Subcutaneous abdominal adipose tissue (tissue), 5 donors: ENCODE data around the gene LSAMP.

Source experiments
- H3K27ac ChIP-seq: one replicate; pipeline ENCODE4 v1.7.0; 2013; ENCODE audit warnings: low read depth, mild to moderate bottlenecking, inconsistent platforms, low read length, moderate library complexity
- H3K27me3 ChIP-seq, 5 donors: one replicate each; pipeline ENCODE4 v1.7.0; 2013; ENCODE audit warnings: low read length in 5 of 5, inconsistent platforms in 1 of 5; ENCODE audit not compliant: control insufficient read depth in 5 of 5, insufficient read depth in 4 of 5
- H3K36me3 ChIP-seq, 5 donors: one replicate each; pipeline ENCODE4 v1.7.0; 2013; ENCODE audit warnings: low read length in 5 of 5; ENCODE audit not compliant: control insufficient read depth in 5 of 5, insufficient read depth in 5 of 5
- H3K4me1 ChIP-seq, 5 donors: one replicate each; pipeline ENCODE4 v1.7.0; 2013; ENCODE audit warnings: low read length in 5 of 5, mild to moderate bottlenecking in 3 of 5, moderate library complexity in 1 of 5; ENCODE audit not compliant: control insufficient read depth in 5 of 5, insufficient read depth in 5 of 5
- H3K4me3 ChIP-seq, 5 donors: one replicate each; pipeline ENCODE4 v1.7.0; 2013; ENCODE audit warnings: low read length in 5 of 5, low read depth in 1 of 5
- H3K9ac ChIP-seq, 5 donors: one replicate each; pipeline ENCODE4 v1.7.0; 2013; ENCODE audit warnings: low read length in 5 of 5, mild to moderate bottlenecking in 4 of 5, moderate library complexity in 3 of 5
- H3K9me3 ChIP-seq, 5 donors: one replicate each; pipeline ENCODE4 v1.7.0; 2013; ENCODE audit warnings: low read length in 5 of 5; ENCODE audit not compliant: control insufficient read depth in 5 of 5
- donor health status: healthy.
- donor health status: healthy.
- donor health status: healthy.
- donor health status: healthy.
- donor health status: healthy.

Gene LSAMP

DNA sequence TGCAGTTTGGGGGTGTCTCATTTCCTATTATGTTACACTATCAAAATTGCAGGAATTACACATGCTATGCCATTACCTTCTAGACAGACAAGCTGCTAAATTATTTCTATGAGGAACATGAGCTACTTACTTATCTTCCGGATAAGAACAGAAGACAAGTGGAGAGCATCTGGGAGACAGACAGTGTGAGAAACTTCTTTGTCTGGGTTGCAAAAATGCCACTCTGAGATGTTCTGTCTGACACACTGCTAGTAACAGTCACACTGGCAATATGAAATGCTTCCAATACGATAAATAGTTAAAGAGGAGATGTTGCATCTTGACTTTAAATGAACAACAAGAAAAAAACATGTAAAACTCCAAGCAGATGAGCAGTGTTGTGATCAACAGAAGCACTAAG lies 40.1 kb downstream of the LSAMP start:
- no peaks in the 10 kb centered on the region for H3K27me3 ChIP-seq
- H3K36me3 ChIP-seq: no peaks in the 10 kb centered on the region
- no peaks in the 10 kb centered on the region for H3K4me1 ChIP-seq
- H3K27ac ChIP-seq: no peak overlapping the region
- no peak overlapping the region for H3K4me3 ChIP-seq
- H3K9me3 ChIP-seq: no peaks in the 10 kb centered on the region
- H3K9ac ChIP-seq: no peak overlapping the region

DNA sequence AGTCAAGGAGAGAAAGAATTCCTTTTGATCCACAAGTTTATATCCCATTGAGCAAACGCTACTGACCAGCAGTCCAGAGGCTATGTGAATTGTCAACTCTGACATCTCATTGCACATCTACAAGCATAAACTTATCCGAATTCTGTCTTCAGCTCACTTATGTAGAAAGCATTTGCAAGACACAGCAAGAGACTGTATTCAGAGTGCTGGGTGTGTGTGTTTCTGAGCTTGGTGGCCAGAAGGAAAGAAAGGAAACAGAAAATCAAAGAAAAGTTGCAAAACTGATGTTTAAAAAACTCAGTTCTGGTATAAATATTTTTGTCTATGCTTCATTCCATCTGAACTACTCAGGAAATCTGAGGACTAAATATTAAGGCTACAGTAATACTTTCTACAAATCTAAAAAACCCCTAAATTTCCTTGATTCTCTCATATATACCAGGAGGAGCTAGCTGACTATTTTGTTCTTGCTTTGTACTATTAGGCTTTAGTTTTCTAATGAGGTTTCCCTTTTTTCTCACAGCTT lies 45.5 kb downstream of the LSAMP start:
- Histone ChIP-seq H3K36me3 (no peaks in the 10 kb centered on the region), H3K9ac (no peak overlapping the region), H3K27ac (no peak overlapping the region), H3K4me1 (no peaks in the 10 kb centered on the region), H3K4me3 (no peak overlapping the region), H3K9me3 (no peaks in the 10 kb centered on the region), H3K27me3 (no peaks in the 10 kb centered on the region)

DNA sequence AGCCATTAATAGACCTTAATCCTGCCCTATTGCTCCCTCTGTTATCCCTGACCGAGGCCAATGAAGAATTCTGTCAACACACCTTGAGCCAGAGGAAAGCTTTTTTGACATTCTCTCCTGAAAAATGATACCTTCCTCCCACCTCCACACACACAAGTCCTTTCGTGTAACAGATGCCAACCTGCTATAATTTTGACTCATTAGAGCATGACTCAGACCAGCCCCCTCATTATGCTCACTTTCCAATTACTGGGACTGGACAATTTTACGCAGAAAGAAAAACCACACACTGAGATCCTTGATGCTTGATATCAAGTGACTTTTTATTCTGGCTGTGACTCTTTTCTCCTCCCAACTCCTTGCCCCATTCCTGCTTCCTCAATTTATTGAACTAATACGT lies 50.9 kb downstream of the LSAMP start:
- Histone ChIP-seq H3K36me3 (no peaks in the 10 kb centered on the region), H3K9ac (no peak overlapping the region), H3K4me3 (no peak overlapping the region), H3K27me3 (no peaks in the 10 kb centered on the region), H3K4me1 (no peaks in the 10 kb centered on the region), H3K27ac (no peak overlapping the region), H3K9me3 (peaks cover 0 to 7% (median 5%) of the 10 kb centered on the region in 5 donors)

DNA sequence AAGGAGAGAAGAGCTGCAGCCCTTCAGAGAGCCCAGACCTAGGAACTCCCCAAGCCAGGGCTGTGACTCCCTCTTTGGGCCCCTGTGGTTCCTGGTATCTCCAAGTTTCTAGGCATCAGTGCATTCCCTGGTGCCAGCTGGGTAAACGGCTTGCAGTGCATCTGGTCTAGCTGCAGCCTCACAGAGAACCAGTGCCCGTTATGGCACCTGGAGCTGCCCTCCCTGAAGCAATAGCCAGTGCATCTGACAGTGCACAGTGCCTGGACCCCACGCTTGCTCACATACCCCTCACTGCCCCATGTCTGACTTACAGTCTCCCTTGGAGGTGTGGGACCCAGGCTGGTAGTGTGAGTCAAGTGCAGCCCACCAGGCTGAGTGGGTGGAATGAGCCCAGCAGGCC lies 52.1 kb downstream of the LSAMP start:
- no peak overlapping the region for H3K27ac ChIP-seq
- peaks cover 0 to 7% (median 5%) of the 10 kb centered on the region in 5 donors for H3K9me3 ChIP-seq
- H3K27me3 ChIP-seq: no peaks in the 10 kb centered on the region
- no peak overlapping the region for H3K4me3 ChIP-seq
- no peak overlapping the region for H3K9ac ChIP-seq
- H3K4me1 ChIP-seq: no peaks in the 10 kb centered on the region
- no peaks in the 10 kb centered on the region for H3K36me3 ChIP-seq

DNA sequence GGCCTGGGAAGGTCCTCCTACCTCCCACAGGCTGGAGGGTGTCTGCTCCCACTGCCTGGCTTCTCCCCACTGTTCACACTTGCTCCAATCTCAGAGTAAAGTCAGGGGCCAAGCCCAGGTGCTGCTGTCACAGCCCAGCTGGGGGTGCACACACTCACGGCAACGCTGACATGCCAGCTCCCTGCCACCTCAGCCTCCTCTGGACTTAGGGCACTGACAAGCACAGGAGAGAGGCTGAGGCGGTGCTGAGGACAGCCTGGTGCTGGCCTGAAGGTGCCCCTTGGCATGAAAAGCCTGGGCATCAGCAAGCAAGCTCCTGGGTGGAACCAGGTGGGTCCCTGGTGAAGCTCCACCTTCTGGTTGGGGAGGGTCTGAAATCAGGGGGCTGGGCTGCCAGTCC lies 53.0 kb downstream of the LSAMP start:
- Histone ChIP-seq H3K9me3 (peaks cover 0 to 7% (median 5%) of the 10 kb centered on the region in 5 donors), H3K4me1 (no peaks in the 10 kb centered on the region), H3K27ac (no peak overlapping the region), H3K36me3 (no peaks in the 10 kb centered on the region), H3K4me3 (no peak overlapping the region), H3K9ac (no peak overlapping the region), H3K27me3 (no peaks in the 10 kb centered on the region)

DNA sequence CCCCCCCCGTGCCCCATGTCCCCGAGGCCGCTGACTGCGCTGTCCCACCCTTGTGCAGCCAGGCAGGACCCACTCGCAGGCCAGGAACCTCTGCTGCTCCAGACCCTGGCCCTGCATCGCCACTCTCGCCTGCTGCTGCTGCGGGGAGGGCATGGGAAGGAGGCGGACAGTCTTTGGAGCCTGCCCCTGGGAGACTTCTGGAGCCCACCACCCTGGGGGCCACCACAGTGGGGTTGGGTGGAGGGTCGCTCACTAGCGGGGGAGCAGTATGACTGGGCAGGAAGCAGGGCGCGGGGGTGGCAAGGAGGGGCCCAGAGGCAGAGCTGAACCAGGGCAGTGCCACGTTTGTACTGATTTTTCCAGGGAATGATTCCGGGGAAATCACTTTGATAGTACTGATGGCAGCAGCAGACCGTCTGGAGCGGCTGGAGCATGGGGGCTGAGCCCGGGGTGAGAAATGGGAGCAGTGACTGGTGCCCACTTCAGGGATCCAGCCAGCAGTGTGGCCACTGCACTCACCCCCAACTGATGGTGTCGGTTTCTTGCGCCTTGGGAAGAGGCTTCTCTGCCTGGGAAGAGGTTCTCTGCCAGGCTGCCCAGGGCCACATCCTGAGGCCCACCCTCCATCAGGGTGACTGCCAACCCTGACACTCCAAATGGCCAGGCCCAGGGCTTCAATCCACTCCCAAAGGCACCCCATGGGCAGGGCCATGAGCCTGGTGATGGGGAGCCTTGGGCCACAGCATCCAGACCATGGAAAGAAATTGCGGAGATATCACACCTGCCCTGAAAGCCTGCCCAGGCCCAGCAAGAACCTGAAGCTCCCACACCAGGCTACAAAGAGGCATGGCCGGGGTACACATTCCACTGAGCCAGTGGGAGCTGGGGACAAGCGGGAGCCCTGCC lies 53.7 kb downstream of the LSAMP start:
- H3K27me3 ChIP-seq: no peaks in the 10 kb centered on the region
- H3K4me3 ChIP-seq: no peak overlapping the region
- H3K36me3 ChIP-seq: no peaks in the 10 kb centered on the region
- no peaks in the 10 kb centered on the region for H3K4me1 ChIP-seq
- peaks cover 0 to 7% (median 5%) of the 10 kb centered on the region in 5 donors for H3K9me3 ChIP-seq
- H3K27ac ChIP-seq: no peak overlapping the region
- H3K9ac ChIP-seq: no peak overlapping the region

DNA sequence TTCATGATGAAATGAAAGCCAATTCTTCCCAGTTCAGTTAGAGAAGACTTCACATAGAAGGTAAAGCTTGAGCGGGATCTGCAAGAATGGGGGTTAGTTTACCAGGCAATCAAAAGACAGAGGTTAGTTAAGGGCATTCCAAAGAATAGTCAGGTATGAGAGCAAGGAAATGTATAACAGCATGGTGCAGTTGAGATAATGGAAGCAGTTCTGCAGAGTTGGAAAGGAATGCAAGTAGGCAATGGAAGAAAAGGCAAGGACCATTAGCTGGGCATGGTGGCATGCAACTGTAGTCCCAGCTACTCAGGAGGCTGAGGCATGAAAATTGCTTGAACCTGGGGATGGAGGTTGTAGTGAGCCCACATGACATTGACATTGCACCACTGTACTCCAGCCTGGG lies 55.0 kb downstream of the LSAMP start:
- Histone ChIP-seq H3K27ac (no peak overlapping the region), H3K4me3 (no peak overlapping the region), H3K4me1 (no peaks in the 10 kb centered on the region), H3K9ac (no peak overlapping the region), H3K36me3 (no peaks in the 10 kb centered on the region), H3K27me3 (no peaks in the 10 kb centered on the region), H3K9me3 (peaks cover 0 to 7% (median 5%) of the 10 kb centered on the region in 5 donors)

DNA sequence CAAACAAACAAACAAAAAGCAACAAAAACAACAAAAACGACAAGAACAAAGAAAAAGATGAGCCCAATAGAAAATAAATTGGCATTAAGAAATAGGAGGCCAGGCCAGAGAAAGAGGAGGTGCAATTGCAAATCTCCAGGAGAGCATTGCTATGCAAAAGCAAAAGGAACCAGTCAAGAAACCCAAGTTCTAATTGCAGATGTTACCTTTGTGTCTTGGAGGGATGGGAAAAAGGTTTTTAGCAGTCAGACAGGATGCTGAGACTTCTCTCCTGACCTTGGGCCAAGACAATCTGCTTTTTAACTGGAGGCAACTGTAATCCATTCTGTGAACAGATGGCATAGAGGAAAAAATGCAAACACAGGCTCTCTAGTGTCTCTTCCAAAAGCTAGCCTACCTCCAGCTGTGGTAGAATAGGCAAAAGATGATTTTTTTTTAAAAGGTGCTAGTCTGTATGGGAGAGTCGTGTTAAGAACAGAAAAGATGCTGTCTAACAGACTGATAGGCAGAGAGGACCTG lies 56.4 kb downstream of the LSAMP start:
- Histone ChIP-seq H3K27ac (no peak overlapping the region), H3K9me3 (peaks cover 0 to 7% (median 5%) of the 10 kb centered on the region in 5 donors), H3K9ac (no peak overlapping the region), H3K4me3 (no peak overlapping the region), H3K36me3 (no peaks in the 10 kb centered on the region), H3K27me3 (no peaks in the 10 kb centered on the region), H3K4me1 (no peaks in the 10 kb centered on the region)

DNA sequence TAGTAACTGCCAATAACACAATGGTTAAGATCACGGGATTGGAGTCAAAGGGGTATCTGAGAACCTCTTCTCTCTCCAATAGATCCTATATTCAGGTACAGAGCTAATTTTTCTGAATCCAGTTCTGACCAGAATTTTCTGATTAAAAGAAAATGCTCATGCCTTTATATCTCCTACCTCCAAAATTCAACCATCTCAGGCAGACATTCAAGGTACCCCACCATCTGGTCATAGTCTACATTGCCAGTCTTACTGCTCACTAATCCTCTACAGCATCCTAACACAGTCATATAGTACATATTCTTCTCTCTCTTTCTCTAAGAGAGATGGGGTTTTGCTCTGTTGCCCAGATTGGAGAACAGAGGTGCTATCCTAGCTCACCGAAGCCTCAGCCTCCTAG lies 59.1 kb downstream of the LSAMP start:
- no peak overlapping the region for H3K9ac ChIP-seq
- no peaks in the 10 kb centered on the region for H3K4me1 ChIP-seq
- no peak overlapping the region for H3K27ac ChIP-seq
- no peaks in the 10 kb centered on the region for H3K36me3 ChIP-seq
- H3K27me3 ChIP-seq: no peaks in the 10 kb centered on the region
- no peaks in the 10 kb centered on the region for H3K9me3 ChIP-seq
- no peak overlapping the region for H3K4me3 ChIP-seq

DNA sequence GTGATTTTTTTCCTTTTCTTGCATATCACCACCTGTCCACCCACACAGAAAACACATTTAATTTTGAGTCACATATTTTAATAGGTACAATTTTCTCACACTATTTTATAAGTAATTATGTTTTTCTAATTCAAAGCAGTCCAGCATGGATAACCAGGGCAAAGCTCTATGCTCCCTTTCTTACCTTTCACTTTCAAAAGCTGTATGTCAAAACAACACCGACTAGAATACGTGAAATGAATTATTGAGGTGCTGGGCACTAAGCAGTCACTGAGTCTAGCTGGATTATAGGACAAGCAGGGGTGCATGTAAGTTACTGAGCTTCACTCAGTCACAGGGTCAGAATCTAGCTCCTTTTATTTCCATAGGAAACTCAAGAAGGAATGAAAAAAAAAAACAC lies 60.6 kb downstream of the LSAMP start:
- no peak overlapping the region for H3K4me3 ChIP-seq
- H3K9ac ChIP-seq: no peak overlapping the region
- H3K36me3 ChIP-seq: no peaks in the 10 kb centered on the region

More for the DNA sequence above, 60.6 kb downstream of the LSAMP start:
- no peaks in the 10 kb centered on the region for H3K27me3 ChIP-seq
- no peaks in the 10 kb centered on the region for H3K9me3 ChIP-seq
- H3K4me1 ChIP-seq: no peaks in the 10 kb centered on the region
- no peak overlapping the region for H3K27ac ChIP-seq
